T-helper 2 cell treated with Interferon-gamma antibody and Interleukin-4, amounts not matched to agents 100 ng/mL and 5 ng/mL, for 36 hours (primary cell): ENCODE measurements around the gene BEGAIN. TPM values are rescaled to one million over a fixed set of nuclear protein-coding genes. Genes with fewer than 3 reads are reported as not detected.

Experiments
- intact Hi-C: fragments of 100-400 bp; cut with micrococcal nuclease; formaldehyde crosslinking; loops from one replicate; pipeline ENCODE4 v1.15.1; 2023
- total RNA-seq: library from RNA; stranded (reverse); gene quantifications from 2 replicates; pipeline ENCODE4 v1.2.3, GENCODE V29; 2022

The BEGAIN gene
- total RNA-seq, 1 donor from 2014 or later, result 2.2 TPM

GRCh38 chr14:100616854-100617409 lies 29.7 kb upstream of the BEGAIN start:
- intact Hi-C loops, result no loop called here

GRCh38 chr14:100615736-100616695 lies 28.8 kb upstream of the BEGAIN start:
- intact Hi-C loops, result no loop called here

GRCh38 chr14:100614803-100615202 lies 27.6 kb upstream of the BEGAIN start:
- intact Hi-C loops, result no loop called here

GRCh38 chr14:100612986-100613385 lies 25.8 kb upstream of the BEGAIN start:
- intact Hi-C loops, result no loop called here

GRCh38 chr14:100611811-100612480 lies 24.7 kb upstream of the BEGAIN start:
- intact Hi-C loops, result no loop called here

- intact Hi-C loops, result no loop called here
Observed at GRCh38 chr14:100610511-100611217, 23.4 kb upstream of the BEGAIN start.

GRCh38 chr14:100609941-100610391 lies 22.7 kb upstream of the BEGAIN start:
- intact Hi-C loops, result no loop called here

GRCh38 chr14:100609331-100609870 lies 22.2 kb upstream of the BEGAIN start:
- intact Hi-C loops, result no loop called here

- intact Hi-C loops, result no loop called here
Observed at GRCh38 chr14:100608586-100609330, 21.5 kb upstream of the BEGAIN start.

GRCh38 chr14:100608064-100608463 lies 20.8 kb upstream of the BEGAIN start:
- intact Hi-C loops, result no loop called here

GRCh38 chr14:100607611-100607956 lies 20.4 kb upstream of the BEGAIN start:
- intact Hi-C loops, result no loop called here

- intact Hi-C loops, result no loop called here
Observed at GRCh38 chr14:100606687-100607610, 19.7 kb upstream of the BEGAIN start.

- intact Hi-C loops, result no loop called here
Observed at GRCh38 chr14:100605706-100606686, 18.8 kb upstream of the BEGAIN start.

- intact Hi-C loops, result no loop called here
Observed at GRCh38 chr14:100605230-100605629, 18.0 kb upstream of the BEGAIN start.

- intact Hi-C loops, result no loop called here
Observed at GRCh38 chr14:100604709-100605108, 17.5 kb upstream of the BEGAIN start.

- intact Hi-C loops, result no loop called here
Observed at GRCh38 chr14:100604121-100604501, 16.9 kb upstream of the BEGAIN start.

- intact Hi-C loops, result no loop called here
Observed at GRCh38 chr14:100603341-100604120, 16.3 kb upstream of the BEGAIN start.
